Measurements from ENCODE around the gene WWOX. TPM values are rescaled to one million over a fixed set of nuclear protein-coding genes. Genes with fewer than 3 reads are reported as not detected.
A peak's percentile ranks its signal among the peaks of the same experiment; 100 is the strongest.

WWOX gene
- total and polyA plus RNA-seq, 2 of the 13 experiments (the other 11 are each of a cell fraction or from before 2014, with no cell fraction given) = 9.1 to 37.4 TPM

DNA sequence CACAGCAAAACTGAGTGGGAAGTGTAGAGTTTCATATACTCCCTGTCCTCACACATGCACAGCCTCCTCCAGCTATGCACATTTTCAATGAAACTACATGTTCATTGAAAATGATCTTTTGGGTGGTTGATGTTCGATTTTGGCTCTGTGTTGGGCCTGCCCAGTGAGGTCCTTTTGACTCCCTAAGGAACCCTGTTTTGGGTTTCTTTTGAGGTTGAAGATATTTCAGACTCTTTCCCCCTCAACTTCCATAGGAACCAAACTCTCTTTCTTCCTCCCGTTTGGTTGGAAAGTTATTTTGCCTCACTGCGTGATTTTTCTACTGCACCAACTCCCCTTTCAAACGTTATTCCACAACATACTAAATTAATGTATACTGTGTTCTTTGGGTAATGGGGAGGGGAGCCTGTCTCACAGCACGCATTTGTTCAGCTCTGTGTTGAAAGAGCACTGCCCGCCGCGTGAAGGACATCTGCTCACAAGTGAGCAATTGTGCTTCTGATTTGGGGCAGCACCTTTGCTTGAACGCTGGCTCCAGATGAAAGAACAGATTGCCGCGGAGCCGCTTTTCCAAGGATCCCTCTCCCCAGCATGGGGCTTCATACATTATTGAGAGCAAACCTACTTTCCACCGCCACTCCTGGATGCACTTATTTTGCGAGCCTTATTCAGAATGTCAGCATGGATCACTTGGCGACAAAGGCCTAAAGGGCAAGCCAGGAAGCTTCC, 385.9 kb downstream of the WWOX start (continued):
- TF ChIP-seq, protein P1, sequence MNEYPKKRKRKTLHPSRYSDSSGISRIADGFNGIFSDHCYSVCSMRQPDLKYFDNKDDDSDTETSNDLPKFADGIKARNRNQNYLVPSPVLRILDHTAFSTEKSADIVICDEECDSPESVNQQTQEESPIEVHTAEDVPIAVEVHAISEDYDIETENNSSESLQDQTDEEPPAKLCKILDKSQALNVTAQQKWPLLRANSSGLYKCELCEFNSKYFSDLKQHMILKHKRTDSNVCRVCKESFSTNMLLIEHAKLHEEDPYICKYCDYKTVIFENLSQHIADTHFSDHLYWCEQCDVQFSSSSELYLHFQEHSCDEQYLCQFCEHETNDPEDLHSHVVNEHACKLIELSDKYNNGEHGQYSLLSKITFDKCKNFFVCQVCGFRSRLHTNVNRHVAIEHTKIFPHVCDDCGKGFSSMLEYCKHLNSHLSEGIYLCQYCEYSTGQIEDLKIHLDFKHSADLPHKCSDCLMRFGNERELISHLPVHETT (CRISPR knock-in tag; conservative IDR thresholded peaks at IDR 0.05) = no peak; the same call in 1 of the 2 replicates
- TF ChIP-seq ZEB1 (IDR thresholded peaks at IDR 0.05; ENCODE audit: insufficient replicate concordance, low read depth) (no peak), ZFP36L1 (CRISPR knock-in tag; IDR thresholded peaks at IDR 0.05) (no peak), ZFP37 (CRISPR knock-in tag; IDR thresholded peaks at IDR 0.05; ENCODE audit: borderline replicate concordance) (no peak), ZKSCAN8 (CRISPR knock-in tag; IDR thresholded peaks at IDR 0.05; ENCODE audit: borderline replicate concordance) (no peak), ZIK1 (CRISPR knock-in tag; IDR thresholded peaks at IDR 0.05; ENCODE audit: borderline replicate concordance, low read depth) (peak; percentile 58; the same call in 1 of the 2 replicates), IKZF1 (IDR thresholded peaks at IDR 0.05) (no peak), FOXO1 (CRISPR knock-in tag; IDR thresholded peaks at IDR 0.05) (peak; percentile 92), KLF16 (CRISPR knock-in tag; IDR thresholded peaks at IDR 0.05) (0 out of 4 replicates have a peak, but pooled peaks of 1 of the 2 experiments have one; percentile 53), DR1 (CRISPR knock-in tag; IDR thresholded peaks at IDR 0.05) (peak; percentile 74; the same call in 1 of the 2 replicates), ZNF225 (CRISPR knock-in tag; IDR thresholded peaks at IDR 0.05) (no peak)
- TF ChIP-seq, protein P2, sequence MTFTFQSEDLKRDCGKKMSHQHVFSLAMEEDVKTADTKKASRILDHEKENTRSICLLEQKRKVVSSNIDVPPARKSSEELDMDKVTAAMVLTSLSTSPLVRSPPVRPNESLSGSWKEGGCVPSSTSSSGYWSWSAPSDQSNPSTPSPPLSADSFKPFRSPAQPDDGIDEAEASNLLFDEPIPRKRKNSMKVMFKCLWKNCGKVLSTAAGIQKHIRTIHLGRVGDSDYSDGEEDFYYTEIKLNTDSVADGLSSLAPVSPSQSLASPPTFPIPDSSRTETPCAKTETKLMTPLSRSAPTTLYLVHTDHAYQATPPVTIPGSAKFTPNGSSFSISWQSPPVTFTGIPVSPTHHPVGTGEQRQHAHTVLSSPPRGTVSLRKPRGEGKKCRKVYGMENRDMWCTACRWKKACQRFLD (CRISPR knock-in tag; IDR thresholded peaks at IDR 0.05; ENCODE audit: borderline replicate concordance) = no peak; the same call in 1 of the 2 replicates
- TF ChIP-seq, protein P3, sequence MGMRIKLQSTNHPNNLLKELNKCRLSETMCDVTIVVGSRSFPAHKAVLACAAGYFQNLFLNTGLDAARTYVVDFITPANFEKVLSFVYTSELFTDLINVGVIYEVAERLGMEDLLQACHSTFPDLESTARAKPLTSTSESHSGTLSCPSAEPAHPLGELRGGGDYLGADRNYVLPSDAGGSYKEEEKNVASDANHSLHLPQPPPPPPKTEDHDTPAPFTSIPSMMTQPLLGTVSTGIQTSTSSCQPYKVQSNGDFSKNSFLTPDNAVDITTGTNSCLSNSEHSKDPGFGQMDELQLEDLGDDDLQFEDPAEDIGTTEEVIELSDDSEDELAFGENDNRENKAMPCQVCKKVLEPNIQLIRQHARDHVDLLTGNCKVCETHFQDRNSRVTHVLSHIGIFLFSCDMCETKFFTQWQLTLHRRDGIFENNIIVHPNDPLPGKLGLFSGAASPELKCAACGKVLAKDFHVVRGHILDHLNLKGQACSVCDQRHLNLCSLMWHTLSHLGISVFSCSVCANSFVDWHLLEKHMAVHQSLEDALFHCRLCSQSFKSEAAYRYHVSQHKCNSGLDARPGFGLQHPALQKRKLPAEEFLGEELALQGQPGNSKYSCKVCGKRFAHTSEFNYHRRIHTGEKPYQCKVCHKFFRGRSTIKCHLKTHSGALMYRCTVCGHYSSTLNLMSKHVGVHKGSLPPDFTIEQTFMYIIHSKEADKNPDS (CRISPR knock-in tag; IDR thresholded peaks at IDR 0.05) = peak; percentile 85; the same call in 1 of the 2 replicates
- TF ChIP-seq, protein P4, sequence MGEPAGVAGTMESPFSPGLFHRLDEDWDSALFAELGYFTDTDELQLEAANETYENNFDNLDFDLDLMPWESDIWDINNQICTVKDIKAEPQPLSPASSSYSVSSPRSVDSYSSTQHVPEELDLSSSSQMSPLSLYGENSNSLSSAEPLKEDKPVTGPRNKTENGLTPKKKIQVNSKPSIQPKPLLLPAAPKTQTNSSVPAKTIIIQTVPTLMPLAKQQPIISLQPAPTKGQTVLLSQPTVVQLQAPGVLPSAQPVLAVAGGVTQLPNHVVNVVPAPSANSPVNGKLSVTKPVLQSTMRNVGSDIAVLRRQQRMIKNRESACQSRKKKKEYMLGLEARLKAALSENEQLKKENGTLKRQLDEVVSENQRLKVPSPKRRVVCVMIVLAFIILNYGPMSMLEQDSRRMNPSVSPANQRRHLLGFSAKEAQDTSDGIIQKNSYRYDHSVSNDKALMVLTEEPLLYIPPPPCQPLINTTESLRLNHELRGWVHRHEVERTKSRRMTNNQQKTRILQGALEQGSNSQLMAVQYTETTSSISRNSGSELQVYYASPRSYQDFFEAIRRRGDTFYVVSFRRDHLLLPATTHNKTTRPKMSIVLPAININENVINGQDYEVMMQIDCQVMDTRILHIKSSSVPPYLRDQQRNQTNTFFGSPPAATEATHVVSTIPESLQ (CRISPR knock-in tag; conservative IDR thresholded peaks at IDR 0.05) = no peak
- TF ChIP-seq, protein P5, sequence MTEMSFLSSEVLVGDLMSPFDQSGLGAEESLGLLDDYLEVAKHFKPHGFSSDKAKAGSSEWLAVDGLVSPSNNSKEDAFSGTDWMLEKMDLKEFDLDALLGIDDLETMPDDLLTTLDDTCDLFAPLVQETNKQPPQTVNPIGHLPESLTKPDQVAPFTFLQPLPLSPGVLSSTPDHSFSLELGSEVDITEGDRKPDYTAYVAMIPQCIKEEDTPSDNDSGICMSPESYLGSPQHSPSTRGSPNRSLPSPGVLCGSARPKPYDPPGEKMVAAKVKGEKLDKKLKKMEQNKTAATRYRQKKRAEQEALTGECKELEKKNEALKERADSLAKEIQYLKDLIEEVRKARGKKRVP (CRISPR knock-in tag; IDR thresholded peaks at IDR 0.05) = peak in 1 of 2 experiments; percentile 44; a peak in 1 of 4 replicates
- TF ChIP-seq, protein P6, sequence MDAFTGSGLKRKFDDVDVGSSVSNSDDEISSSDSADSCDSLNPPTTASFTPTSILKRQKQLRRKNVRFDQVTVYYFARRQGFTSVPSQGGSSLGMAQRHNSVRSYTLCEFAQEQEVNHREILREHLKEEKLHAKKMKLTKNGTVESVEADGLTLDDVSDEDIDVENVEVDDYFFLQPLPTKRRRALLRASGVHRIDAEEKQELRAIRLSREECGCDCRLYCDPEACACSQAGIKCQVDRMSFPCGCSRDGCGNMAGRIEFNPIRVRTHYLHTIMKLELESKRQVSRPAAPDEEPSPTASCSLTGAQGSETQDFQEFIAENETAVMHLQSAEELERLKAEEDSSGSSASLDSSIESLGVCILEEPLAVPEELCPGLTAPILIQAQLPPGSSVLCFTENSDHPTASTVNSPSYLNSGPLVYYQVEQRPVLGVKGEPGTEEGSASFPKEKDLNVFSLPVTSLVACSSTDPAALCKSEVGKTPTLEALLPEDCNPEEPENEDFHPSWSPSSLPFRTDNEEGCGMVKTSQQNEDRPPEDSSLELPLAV (CRISPR knock-in tag; conservative IDR thresholded peaks at IDR 0.05; ENCODE audit: low read depth) = no peak
- TF ChIP-seq, protein P7, sequence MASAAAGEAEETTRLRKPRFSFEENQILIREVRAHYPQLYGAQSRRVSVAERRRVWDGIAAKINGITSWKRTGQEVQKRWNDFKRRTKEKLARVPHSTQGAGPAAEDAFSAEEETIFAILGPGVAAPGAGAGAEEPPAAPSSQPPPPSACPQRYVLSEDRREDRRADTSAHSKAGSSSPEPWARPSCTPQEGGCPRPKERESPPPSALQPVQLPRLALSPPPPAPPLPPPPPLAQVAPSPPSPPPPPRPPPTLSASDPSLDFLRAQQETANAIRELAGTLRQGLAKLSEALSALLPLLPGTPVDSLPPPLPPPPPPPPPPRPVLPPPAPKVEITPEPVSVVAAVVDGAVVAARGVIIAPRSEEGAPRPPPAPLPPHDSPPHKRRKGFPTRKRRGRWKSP (CRISPR knock-in tag; IDR thresholded peaks at IDR 0.05) = peak; percentile 85
